NCI-H128 (cell line): Measurements from ENCODE around the gene RASSF3.
"Not testable (repeated sequence)": the region's sequence is repeated elsewhere in the genome, so short reads cannot be mapped to it uniquely, and the experiment has no call there.

Source experiments
- DNase-seq: peaks from one replicate; lab custom pipeline; 2025; ENCODE audit not compliant: unreplicated experiment; lab: John Stamatoyannopoulos, UW

RASSF3 gene, protein sequence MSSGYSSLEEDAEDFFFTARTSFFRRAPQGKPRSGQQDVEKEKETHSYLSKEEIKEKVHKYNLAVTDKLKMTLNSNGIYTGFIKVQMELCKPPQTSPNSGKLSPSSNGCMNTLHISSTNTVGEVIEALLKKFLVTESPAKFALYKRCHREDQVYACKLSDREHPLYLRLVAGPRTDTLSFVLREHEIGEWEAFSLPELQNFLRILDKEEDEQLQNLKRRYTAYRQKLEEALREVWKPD

DNA sequence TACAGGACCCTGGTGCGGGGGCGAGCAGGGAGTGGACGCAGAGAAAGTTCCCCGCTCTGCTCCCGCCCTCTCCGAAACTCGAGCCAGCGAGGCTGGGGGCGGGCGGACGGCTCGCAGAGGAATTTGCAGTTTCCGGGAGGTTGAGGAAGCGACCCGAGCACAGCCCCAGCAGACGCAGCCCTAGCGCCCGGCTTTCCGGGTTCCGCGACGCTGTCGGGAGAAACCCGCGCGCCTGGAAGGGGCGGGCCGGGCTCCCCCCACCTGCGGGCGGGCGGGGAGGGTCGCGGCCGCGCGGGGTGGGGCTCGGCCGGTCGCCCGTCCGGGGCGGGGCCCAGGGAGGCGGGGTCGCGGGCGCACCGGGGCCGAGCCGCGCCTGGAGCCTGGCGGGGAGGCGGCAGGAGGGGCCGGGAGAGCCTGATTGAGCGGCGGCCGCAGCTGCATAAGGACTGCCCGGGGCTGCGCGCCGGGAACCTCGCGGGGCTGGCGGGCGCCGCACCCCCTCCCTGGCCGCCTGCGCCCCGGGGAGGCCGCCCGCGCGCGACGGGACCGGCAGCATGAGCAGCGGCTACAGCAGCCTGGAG is at the start of gene RASSF3:
RASSF3 (plus strand) TSS at position 417 of the 581 bp plus-strand sequence; CDS start at position 555, 138 bp downstream.
- DNase-seq: peak; percentile 32

DNA sequence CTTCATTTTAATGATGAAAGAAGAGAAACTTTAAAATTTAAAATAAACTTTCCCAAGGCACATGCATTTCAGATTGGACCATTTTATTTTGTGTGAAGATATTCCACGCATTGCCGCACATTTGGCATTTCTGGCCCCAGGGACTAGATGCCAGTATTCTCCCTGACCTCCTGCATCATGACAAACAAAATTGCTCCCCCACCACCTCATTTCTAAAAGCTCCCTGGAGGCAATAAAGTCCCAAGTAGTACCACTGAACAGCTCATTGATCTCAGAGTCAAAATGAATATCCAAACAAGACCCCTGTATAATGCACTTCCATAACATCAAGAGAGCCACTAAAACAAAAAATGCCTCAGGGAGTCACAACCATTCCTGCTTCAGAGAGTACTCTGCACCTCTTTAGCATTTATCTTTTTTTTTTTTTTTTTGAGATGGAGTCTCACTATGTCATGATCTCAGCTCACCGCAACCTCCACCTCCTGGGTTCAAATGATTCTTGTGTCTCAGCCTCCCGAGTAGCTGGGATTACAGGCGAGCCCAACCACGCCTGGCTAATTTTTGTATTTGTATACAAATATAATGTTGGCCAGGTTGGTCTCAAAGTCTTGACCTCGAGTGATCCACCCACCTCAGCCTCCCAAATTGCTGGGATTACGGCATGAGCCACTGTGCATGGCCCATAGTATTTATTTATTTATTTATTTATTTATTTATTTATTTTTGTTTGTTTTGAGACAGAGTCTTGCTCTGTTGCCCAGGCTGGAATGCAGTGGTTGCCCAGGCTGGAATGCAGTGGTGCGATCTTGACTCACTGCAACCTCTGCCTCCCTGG is 48.8 kb upstream of the RASSF3 start:
- no peak for DNase-seq

DNA sequence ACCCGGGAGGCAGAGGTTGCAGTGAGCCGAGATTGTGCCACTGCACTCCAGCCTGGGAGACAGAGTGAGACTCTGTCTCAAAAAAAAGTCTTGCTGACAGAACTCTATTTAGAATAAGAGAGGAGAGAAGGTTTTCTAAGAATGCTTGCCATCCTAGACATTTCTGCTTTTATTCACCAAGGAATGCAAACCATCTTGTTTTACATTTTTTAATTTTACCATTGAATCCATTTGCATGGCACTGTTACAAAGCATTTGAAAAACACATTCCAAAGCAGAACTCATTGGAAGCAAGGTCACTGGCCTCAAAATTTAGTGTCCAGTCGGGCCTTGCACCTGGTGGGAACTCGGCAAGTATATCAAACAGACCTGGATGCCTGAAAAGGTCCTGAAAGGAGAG is 44.2 kb upstream of the RASSF3 start:
- no peak for DNase-seq

DNA sequence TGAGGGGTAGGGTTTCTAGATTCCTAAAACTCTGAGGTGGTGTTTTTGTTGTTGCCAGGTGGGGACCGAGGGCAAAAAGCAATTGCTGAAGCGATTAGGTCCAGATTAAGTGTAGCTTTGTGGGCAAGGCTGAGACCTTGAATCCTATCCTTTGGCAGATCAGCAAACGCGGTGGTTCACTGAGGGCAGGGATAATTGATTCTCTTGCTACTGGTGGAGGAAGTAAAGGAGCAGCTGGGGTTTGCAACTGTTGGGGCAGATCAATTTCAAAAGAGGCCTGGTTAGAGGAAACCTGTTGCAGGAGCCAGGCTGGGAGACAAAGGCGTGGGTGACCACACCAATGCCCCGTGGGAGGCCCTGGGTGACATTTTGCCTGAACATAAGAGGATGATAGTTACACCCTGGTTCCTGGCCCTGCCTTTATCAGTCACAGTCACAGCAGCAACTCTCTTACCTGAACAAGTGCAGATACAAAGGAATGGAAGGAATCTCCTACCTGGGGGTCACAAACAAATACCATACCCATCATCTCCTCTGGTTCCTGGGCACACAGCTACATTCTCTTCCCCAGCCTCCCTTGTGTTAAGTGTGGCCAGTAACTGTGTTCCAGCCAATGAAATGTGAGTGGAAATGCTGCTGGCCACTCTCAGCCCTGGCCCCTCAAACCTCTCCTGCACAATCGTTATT is 43.3 kb upstream of the RASSF3 start:
- no peak for DNase-seq

DNA sequence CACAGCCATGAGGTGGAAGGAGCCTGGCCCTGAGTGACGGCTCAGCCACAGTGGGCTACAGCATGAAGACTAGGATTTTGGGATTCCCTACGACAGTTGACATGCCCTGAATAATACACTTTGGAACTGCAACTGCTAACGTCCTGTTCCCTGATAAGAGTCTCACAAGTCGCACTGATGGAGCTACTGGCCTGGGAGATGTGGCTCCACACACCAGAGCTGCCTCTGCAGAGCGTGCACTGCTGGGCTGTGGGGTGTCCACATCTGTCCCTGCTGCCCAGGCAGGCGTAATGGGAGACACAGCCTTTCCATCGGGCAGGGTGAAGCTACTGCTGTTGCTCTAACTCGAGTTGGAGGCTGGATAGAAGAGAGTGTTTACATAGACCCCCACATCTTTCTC is 42.7 kb upstream of the RASSF3 start:
- DNase-seq: no peak

DNA sequence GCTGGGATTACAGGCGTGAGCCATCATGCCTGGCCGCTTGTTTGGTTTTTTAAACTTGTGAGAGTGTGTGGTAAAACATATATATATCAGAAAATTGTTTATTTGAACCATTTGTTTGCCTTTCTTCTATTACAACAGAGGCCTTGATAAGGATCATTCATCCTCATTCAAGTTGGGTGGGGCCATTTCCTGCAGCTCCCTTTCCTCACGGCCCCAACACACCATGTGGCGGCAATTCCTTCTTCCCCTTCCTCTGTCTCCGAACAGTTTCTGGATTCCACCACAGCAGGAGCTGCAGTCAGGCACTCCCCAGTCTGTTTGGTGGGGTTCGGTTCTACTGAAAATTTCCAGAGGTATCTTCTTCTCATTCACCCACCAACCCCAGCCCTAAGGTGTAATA is 42.0 kb upstream of the RASSF3 start:
- no peak for DNase-seq

DNA sequence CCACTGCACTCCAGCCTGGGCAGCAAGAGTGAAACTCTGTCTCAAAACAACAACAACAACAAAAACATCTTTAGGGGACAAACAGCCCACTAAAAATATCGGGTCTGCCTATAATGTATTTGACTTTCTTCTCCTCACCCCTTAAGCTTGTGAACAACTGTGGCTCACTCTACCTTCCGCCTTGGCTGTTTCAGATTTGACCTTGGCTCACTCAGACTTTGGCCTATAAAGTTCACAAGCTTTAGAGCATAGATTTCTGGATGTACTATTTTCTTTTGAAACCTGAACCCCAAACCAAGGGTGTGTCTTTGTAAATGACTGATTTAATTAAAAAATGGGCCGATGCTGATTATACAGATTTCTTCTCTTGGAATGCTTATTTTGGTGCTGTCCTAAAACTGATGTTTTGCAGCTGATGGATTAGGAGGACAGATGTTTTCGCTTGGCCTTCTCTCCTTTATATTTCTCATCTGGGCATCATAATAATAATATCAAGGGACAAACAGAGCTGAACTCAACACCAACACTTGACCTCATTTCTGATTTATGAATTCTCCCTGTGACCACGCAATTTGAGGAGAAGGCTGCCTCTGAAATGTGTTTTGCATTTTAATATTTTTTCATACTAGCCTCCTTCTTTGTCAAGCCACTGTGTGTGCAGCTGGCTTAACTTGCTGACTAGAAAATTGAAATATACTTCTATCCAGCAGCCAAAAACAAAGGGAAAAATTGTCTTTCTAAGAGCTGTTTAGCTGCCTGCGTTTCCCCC is 40.2 kb upstream of the RASSF3 start:
- no peak for DNase-seq

DNA sequence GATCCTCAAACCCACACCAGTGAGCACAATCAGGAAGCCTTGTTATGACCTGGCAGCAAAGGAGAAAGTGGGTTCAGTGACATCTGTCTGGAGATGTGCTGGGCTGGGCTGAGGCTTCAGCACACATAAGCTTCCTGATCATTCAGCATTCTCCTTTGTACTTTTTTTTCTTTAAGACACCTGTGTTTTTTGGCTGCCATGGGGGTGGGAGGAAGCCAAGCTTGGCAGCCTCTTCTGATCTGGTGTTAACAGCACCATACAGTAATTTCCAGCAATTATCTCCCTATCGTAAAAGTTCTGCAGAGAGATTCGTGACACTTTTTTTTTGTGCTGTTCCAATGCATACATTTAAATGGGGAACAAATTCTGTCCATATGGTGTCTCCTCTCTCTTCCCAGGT is 38.9 kb upstream of the RASSF3 start:
- DNase-seq: no peak

DNA sequence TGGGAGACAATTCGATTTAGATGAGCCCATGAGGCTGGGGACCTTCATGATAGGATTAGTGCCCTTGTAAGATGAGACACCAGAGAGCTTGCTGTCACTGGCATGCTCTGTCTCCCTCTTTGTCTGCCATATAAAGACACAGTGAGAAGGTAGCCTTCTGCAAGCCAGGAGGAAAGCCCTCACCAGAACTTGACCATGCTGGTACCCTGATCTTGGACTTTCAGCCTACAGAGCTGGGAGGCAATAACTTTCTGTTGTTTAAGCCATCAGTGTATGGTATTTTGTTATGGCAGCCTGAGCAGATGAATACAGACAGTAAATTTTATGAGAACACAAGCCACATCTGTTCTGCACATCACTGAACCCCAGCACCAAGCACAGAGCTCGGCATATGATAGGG is 38.1 kb upstream of the RASSF3 start:
- no peak for DNase-seq

DNA sequence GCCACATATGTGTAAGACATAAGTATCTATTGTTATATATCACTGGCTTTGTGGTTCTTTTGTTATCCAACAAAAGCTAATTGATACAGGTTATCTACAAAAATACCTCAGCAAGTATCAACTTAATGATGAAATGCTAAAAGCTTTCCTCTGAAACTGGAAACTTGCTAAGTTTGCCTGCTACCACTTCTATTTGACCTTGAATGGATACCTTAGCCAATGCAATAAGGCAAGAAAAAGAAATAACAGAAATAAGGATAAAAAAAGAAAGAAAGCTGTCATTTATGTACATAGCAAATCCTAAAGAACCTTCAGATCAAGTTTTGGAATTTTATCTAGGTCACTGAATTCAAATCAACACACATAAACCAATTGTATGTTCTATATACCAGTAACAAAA is 35.5 kb upstream of the RASSF3 start:
- DNase-seq: no peak

DNA sequence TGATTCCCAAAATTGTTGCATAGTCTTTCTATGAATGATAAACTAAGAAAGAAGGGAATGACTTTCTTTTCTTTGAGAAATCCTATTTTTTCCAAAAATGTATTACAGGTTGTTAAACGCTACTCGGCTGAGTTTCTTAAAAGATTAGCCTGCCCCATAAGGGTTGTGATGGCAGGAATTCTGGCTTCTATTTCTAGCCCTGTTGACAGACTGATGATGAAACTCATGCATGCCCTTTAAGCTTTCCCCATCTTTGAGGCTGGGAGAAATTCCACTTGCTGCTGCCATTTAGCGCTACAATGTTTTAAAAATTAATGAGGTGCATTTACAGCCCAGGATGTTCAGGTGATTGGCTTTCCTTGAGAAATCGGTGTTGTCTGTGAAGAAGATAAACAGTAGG is 33.2 kb upstream of the RASSF3 start:
- no peak for DNase-seq

DNA sequence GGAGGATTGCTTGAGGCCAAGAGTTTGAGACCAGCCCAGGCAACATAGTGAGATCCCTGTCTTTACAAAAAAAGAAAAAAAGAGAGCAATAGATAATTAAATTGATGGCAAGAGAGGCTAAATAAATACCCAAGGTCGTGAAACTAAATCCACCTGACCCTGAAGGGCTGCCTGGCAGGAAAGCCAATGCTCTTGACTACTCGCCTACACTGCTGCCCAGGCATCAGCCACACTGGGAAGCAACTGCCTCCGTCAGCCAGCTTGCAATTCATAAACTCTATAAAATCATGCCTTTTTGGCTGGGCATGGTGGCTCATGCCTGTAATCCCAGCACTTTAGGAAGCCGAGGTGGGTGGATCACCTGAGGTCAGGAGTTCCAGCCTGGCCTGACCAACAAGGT is 31.7 kb upstream of the RASSF3 start:
- no peak for DNase-seq

DNA sequence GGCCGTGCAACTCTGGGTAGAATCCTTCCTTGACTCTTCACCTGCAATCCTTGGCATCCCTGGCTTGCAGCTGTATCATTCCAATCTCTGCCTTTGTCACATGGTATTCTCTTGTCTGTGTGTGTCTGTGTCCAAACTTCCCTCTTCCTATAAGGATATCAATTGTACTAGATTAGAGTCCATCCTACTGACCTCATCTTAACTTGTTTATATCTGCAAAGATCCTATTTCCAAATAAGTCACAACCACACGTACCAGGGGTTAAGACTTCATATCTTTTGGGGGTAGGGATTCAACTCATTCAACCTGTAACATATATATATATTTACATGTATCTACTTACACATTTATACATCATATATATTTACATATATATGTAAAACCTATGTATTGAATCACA is 29.6 kb upstream of the RASSF3 start:
- no peak for DNase-seq

DNA sequence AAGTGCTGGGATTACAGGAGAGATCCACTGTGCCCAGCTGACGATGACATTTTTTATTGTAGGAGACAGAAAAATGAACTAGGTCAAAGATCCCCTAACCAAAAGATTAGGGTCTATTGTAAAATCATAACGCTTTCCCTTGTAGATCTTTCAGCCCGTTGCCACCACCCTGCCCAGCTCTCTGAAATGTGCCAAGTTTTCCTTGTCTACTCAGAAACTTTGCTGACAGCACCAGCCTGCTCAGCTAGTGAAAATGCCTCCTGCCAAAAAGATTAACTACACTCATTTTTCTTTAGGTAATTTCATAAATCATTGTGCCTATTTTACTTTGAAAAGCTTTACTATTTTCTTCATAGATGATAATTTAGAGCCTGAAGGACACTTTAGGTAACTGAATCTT is 28.2 kb upstream of the RASSF3 start:
- no peak for DNase-seq

DNA sequence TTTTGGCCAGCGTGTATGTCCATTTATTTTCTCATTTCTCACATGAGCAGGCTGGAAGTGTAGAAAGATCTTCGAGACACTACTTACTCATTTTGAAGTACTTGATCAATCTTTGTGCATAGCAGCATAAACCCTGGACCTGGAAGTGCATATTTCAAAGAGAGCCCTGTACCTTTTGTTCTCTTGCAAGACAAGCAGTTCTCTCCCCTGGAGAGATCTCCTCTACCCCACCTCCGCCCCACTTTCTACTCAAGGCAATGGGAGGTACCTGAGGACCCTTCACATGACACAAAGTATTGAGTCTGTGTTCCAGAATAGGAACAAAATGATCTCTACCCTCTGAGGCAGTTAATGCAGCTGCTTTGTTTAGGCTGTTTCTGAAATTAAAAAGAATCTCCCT is 27.4 kb upstream of the RASSF3 start:
- DNase-seq: no peak

DNA sequence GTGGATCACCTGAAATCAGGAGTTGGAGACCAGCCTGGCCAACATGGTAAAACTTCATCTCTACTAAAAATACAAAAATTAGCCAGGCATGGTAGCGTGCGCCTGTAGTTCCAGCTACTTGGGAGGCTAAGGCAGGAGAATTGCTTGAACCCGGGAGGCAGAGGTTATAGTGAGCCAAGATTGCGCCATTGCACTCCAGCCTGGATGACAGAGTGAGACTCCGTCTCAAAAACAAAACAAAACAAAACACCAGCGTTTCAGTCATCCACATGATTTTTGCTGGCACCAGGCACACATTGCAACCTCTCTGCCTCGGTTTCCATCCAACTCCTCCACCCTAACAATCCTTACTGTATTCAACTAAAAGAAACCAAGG is 26.9 kb upstream of the RASSF3 start:
- DNase-seq: not testable (repeated sequence)

DNA sequence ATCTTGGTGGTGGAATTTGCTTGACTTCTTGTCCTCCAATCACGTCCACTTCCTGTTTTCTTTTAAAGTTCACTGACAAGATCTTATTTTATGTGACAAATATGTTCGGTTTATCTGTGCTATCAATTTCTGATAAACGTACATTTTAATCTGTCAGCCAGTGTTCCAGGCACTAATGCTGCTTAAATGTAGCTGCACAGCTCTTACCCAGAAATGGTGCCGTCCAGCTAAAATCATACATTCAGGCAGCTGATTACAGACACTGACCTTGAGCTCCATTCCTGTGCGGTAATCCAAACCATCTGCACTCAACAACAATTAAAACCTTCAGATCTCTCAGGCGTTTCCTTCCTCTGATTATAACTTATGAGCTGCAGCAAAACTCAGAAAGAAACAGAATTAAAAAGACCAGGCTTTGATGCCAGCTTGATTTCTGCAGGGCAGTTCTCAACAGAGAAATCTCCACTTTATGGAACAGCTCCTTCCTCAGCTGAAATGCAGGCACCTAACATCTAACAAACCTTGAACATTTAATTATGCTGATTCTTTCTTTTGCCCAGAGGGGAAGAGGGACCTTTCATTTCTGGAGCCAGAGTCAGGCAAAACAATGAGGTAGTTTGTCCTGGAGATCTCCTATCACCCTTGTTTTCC is 26.4 kb upstream of the RASSF3 start:
- DNase-seq: no peak

DNA sequence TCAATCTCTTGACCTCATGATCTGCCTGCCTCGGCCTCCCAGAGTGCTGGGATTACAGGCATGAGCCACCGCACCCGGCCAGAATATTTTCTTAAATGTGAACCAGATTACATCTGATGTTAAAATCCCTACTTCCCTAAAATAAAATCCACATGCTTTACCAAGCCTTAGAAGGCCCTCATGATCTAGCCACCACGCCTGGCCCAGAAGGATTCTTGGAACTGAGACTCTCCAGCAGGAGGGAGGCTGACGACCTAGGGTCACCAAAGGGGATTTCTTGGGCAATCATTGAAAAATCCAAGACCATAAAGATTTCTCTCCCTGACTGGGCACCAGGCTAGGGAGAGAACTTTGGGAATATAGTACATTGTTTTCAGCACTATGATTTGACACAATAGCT is 25.2 kb upstream of the RASSF3 start:
- no peak for DNase-seq

DNA sequence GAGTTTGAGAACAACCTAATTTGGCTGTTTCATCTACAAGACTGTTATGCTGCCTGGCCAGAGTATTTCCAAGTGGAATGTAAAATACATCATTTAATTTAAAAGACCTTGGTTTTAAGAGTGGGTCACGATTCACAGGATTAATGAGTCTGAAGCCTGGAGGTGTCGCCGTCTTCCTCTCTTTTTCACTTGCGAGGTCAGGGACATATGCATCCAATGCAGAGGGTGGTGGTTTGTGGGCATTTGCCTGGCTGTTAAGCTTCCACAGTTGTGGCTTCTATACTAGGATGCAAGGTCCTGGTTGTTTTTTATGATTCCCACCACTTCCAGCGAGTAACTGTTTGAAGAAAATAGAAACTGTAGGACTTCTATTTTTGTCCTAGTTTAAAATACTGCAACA is 22.8 kb upstream of the RASSF3 start:
- DNase-seq: no peak

DNA sequence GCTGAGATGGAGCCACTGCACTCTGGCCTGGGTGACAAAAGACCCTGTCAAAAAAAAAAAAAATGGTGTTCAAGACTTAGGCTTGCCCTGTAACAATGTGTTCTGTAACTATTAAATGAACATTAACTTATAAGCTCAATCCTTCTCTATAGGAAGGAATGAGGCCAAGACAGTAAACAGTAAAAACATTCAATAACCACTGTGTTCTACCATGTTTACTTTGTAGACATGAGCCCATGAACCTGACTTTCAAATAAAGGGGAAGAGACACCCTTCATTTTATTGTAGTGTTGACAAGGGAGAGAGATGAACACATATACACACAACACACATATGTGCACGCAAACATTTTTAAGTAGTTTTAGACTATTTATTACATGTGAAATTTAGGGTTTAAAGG is 20.1 kb upstream of the RASSF3 start:
- DNase-seq: no peak
